ENCODE measurements around the gene ADAM19.

Gene ADAM19

GRCh38 chr5:157460921-157461792 is 114.4 kb downstream of the ADAM19 start:
- Histone ChIP-seq H3K27ac (no peak overlapping the region), H3K36me3 (ENCODE audit: insufficient read depth, low read length) (no peaks in the 10 kb centered on the region), H3K9ac (ENCODE audit: insufficient read length) (no peak overlapping the region), H3K4me3 (no peak overlapping the region), H3K9me3 (ENCODE audit: low read depth, low read length) (no peaks in the 10 kb centered on the region)
- no peak for TF ChIP-seq POLR2AphosphoS5 (IDR thresholded peaks at IDR 0.05; ENCODE audit: borderline replicate concordance, low read depth, low read length)
- TF ChIP-seq FOXP2 (optimal IDR thresholded peaks at IDR 0.05; ENCODE audit: control extremely low read depth, extremely low read length, insufficient read depth), result no peak
- no peak for TF ChIP-seq EZH2 (IDR thresholded peaks at IDR 0.05)
- DNase-seq (ENCODE audit: low read depth, low spot score), result no peak

DNA sequence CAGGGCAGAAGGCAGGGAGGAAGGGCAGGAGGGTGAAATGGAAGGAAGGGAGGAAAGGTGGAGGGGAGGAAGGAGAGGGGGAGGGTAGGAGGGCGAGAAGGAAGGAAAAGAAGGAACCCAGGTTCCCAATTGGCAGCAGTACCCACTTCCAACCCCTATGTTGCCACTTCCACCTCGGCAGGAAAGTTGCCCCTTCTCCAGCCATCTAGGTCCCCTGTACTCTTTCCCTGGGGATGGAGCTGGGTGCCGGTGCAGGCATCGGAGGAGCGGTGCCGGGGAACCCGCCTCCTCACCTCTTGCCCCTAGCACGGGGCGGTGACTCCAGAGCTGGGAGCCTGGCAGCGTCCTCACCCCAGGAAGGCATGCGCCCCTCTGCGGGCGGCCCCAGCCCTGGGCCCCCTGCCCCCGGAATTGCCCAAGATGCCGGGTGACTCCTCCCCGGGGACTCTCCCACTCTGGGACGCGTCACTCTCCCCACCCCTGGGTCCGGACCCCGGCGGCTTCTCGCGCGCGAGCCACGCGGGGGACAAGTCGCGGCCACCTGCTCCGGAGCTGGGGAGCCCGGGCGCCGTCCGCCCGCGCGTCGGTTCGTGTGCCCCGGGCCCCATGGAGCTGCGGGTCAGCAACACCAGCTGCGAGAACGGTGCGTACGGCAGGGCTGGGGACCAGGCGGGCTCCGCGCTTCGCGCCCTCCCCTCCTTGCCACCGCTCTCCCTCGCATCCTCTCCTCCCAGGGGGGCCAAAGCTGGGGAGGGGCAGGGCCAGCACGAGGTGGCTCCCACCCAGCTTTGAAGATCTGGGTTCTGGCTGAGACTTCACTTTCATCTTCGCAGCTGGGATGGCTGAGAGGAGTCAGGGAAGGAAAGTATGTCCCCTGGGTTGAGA is 115.6 kb downstream of the ADAM19 start, which contains the start of gene NIPAL4:
TSS of gene NIPAL4 (plus strand) at position 499 of the 885 bp plus-strand sequence. CDS start at position 607, 108 bp downstream.
- Histone ChIP-seq H3K9ac (ENCODE audit: insufficient read length) (no peak within 1 kb of the TSS), H3K4me3 (no peak within 1 kb of the TSS), H3K36me3 (ENCODE audit: insufficient read depth, low read length) (no peaks in the 10 kb centered on the region), H3K9me3 (ENCODE audit: low read depth, low read length) (no peaks in the 10 kb centered on the region), H3K27ac (no peak within 1 kb of the TSS)
- no peak for TF ChIP-seq FOXP2 (optimal IDR thresholded peaks at IDR 0.05; ENCODE audit: control extremely low read depth, extremely low read length, insufficient read depth)
- TF ChIP-seq EZH2 (IDR thresholded peaks at IDR 0.05), result no peak
- no peak for TF ChIP-seq POLR2AphosphoS5 (IDR thresholded peaks at IDR 0.05; ENCODE audit: borderline replicate concordance, low read depth, low read length)
- DNase-seq (ENCODE audit: low read depth, low spot score), result no peak

GRCh38 chr5:157458835-157459234 is 116.7 kb downstream of the ADAM19 start:
- TF ChIP-seq EZH2 (IDR thresholded peaks at IDR 0.05) (no peak), POLR2AphosphoS5 (IDR thresholded peaks at IDR 0.05; ENCODE audit: borderline replicate concordance, low read depth, low read length) (no peak), FOXP2 (optimal IDR thresholded peaks at IDR 0.05; ENCODE audit: control extremely low read depth, extremely low read length, insufficient read depth) (no peak)
- DNase-seq (ENCODE audit: low read depth, low spot score), result no peak
- H3K9ac ChIP-seq (ENCODE audit: insufficient read length), result no peak overlapping the region
- H3K27ac ChIP-seq, result no peak overlapping the region
- no peak overlapping the region for H3K4me3 ChIP-seq
- no peaks in the 10 kb centered on the region for H3K9me3 ChIP-seq (ENCODE audit: low read depth, low read length)
- no peaks in the 10 kb centered on the region for H3K36me3 ChIP-seq (ENCODE audit: insufficient read depth, low read length)

GRCh38 chr5:157457391-157457790 is 118.2 kb downstream of the ADAM19 start:
- DNase-seq (ENCODE audit: low read depth, low spot score), result no peak
- Histone ChIP-seq H3K36me3 (ENCODE audit: insufficient read depth, low read length) (no peaks in the 10 kb centered on the region), H3K9me3 (ENCODE audit: low read depth, low read length) (no peaks in the 10 kb centered on the region), H3K9ac (ENCODE audit: insufficient read length) (no peak overlapping the region), H3K27ac (no peak overlapping the region), H3K4me3 (no peak overlapping the region)
- TF ChIP-seq FOXP2 (optimal IDR thresholded peaks at IDR 0.05; ENCODE audit: control extremely low read depth, extremely low read length, insufficient read depth) (no peak), EZH2 (IDR thresholded peaks at IDR 0.05) (no peak), POLR2AphosphoS5 (IDR thresholded peaks at IDR 0.05; ENCODE audit: borderline replicate concordance, low read depth, low read length) (no peak)

DNA sequence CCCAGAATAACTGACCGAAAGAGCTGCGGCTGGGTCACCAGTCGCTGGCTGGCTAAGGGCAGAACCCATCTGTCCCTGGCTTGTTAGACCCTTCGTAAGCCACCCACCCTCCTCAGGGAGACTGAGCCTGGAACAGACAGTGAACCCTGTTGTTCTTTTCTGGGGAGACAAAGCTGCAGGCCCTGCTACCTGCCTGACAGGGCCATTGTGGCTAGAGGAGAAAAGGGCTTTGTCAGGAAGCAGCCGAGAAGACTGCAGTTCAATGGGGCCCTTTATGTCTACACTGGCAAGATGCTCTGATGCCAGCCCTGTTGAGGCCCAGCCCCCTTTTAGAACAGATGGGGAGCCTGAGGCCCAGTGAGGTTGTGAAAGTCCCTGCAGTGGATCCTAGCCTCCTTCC is 119.3 kb downstream of the ADAM19 start:
- no peak for DNase-seq (ENCODE audit: low read depth, low spot score)
- Histone ChIP-seq H3K9ac (ENCODE audit: insufficient read length) (no peak overlapping the region), H3K9me3 (ENCODE audit: low read depth, low read length) (no peaks in the 10 kb centered on the region), H3K4me3 (no peak overlapping the region), H3K36me3 (ENCODE audit: insufficient read depth, low read length) (no peaks in the 10 kb centered on the region), H3K27ac (no peak overlapping the region)
- TF ChIP-seq POLR2AphosphoS5 (IDR thresholded peaks at IDR 0.05; ENCODE audit: borderline replicate concordance, low read depth, low read length) (no peak), EZH2 (IDR thresholded peaks at IDR 0.05) (no peak), FOXP2 (optimal IDR thresholded peaks at IDR 0.05; ENCODE audit: control extremely low read depth, extremely low read length, insufficient read depth) (no peak)

DNA sequence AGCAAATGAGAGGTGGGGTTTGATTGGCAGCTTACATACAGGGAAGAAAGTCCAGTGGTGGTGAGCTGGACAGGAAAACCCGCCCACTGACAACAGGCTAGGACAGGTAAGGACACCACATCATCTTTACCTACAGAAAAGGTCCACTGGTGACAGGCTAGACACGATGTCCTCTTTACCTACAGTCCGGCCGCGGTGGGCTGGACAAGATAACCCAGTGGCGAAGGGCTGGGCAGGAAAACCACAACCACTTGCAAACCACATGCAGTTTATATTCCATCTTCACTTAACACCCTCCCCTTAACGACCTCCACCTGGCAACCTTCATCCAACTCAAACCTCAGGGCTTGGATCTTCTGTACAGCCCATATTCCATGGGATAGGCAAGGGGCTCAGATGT is 120.5 kb downstream of the ADAM19 start:
- H3K36me3 ChIP-seq (ENCODE audit: insufficient read depth, low read length), result no peaks in the 10 kb centered on the region
- no peak overlapping the region for H3K9ac ChIP-seq (ENCODE audit: insufficient read length)
- H3K9me3 ChIP-seq (ENCODE audit: low read depth, low read length), result no peaks in the 10 kb centered on the region
- TF ChIP-seq POLR2AphosphoS5 (IDR thresholded peaks at IDR 0.05; ENCODE audit: borderline replicate concordance, low read depth, low read length) (no peak), EZH2 (IDR thresholded peaks at IDR 0.05) (no peak), FOXP2 (optimal IDR thresholded peaks at IDR 0.05; ENCODE audit: control extremely low read depth, extremely low read length, insufficient read depth) (no peak)
- H3K4me3 ChIP-seq, result no peak overlapping the region
- DNase-seq (ENCODE audit: low read depth, low spot score), result no peak
- no peak overlapping the region for H3K27ac ChIP-seq

- Histone ChIP-seq H3K27ac (no peak overlapping the region), H3K36me3 (ENCODE audit: insufficient read depth, low read length) (no peaks in the 10 kb centered on the region), H3K9me3 (ENCODE audit: low read depth, low read length) (no peaks in the 10 kb centered on the region), H3K4me3 (no peak overlapping the region), H3K9ac (ENCODE audit: insufficient read length) (no peak overlapping the region)
- TF ChIP-seq EZH2 (IDR thresholded peaks at IDR 0.05) (no peak), FOXP2 (optimal IDR thresholded peaks at IDR 0.05; ENCODE audit: control extremely low read depth, extremely low read length, insufficient read depth) (no peak), POLR2AphosphoS5 (IDR thresholded peaks at IDR 0.05; ENCODE audit: borderline replicate concordance, low read depth, low read length) (no peak)
- DNase-seq (ENCODE audit: low read depth, low spot score), result no peak
Measured at GRCh38 chr5:157454273-157454672, 121.3 kb downstream of the ADAM19 start.

GRCh38 chr5:157451806-157452205 is 123.8 kb downstream of the ADAM19 start:
- H3K36me3 ChIP-seq (ENCODE audit: insufficient read depth, low read length), result no peaks in the 10 kb centered on the region
- no peaks in the 10 kb centered on the region for H3K9me3 ChIP-seq (ENCODE audit: low read depth, low read length)
- no peak overlapping the region for H3K4me3 ChIP-seq
- TF ChIP-seq POLR2AphosphoS5 (IDR thresholded peaks at IDR 0.05; ENCODE audit: borderline replicate concordance, low read depth, low read length) (no peak), FOXP2 (optimal IDR thresholded peaks at IDR 0.05; ENCODE audit: control extremely low read depth, extremely low read length, insufficient read depth) (no peak), EZH2 (IDR thresholded peaks at IDR 0.05) (no peak)
- H3K9ac ChIP-seq (ENCODE audit: insufficient read length), result no peak overlapping the region
- no peak overlapping the region for H3K27ac ChIP-seq
- no peak for DNase-seq (ENCODE audit: low read depth, low spot score)
